Panc1 (cell line): ENCODE measurements around the gene KRTAP5-2. TPM values are rescaled to one million over a fixed set of nuclear protein-coding genes. Genes with fewer than 3 reads are reported as not detected.
"Not testable (repeated sequence)": the region's sequence is repeated elsewhere in the genome, so short reads cannot be mapped to it uniquely, and the experiment has no call there.

Experiments
- ATAC-seq: fragments of 200-7000 bp; cut with Tn5 transposase; 2 replicates; pipeline ENCODE4 v1.9.1; 2020; ENCODE audit warnings: mild to moderate bottlenecking, moderate library complexity
- Bru-seq: library from RNA; stranded (reverse); fragments of 400-500 nt; gene quantifications from one replicate; lab custom pipeline; 2021; lab: Mats Ljungman, UMichigan
- BruChase-seq, 2 experiments: library from RNA; stranded (reverse); fragments of 400-500 nt; gene quantifications; one replicate each; lab custom pipeline; 2021; lab: Mats Ljungman, UMichigan
- BruUV-seq: library from RNA; stranded (reverse); fragments of 400-500 nt; replicated peaks from 2 replicates; lab custom pipeline; 2021; lab: Mats Ljungman, UMichigan
- CTCF ChIA-PET: fragments of 300-600 bp; sonication (Branson Sonifier 250); formaldehyde crosslinking; loops from one replicate; lab custom pipeline; 2022; ENCODE audit warnings: antibody characterized with exemption; lab: Charles Lee
- POLR2A ChIA-PET: fragments of 300-600 bp; sonication (Branson Sonifier 250); formaldehyde crosslinking; loops from one replicate; lab custom pipeline; 2022; ENCODE audit warnings: antibody characterized with exemption; lab: Charles Lee
- DNase-seq: peaks from one replicate; pipeline ENCODE4 v3.0.0-alpha.2; 2010; ENCODE audit warnings: low read depth, low spot score
- H3K27ac ChIP-seq: 2 replicates; pipeline ENCODE4 v1.5.1; 2011; ENCODE audit warnings: mild to moderate bottlenecking, low read length, inconsistent platforms
- H3K27me3 ChIP-seq: fragments of 200-500 bp; sonication (Bioruptor generic); 2 replicates; pipeline ENCODE4 v1.6.0; 2014; ENCODE audit warnings: low read length, inconsistent platforms; ENCODE audit not compliant: control insufficient read depth, insufficient read depth
- H3K36me3 ChIP-seq: fragments of 200-500 bp; sonication (Bioruptor generic); 2 replicates; pipeline ENCODE4 v1.5.1; 2014; ENCODE audit warnings: inconsistent platforms, mild to moderate bottlenecking, low read length, moderate library complexity; ENCODE audit not compliant: control insufficient read depth, insufficient read depth
- H3K4me1 ChIP-seq: 2 replicates; pipeline ENCODE4 v1.5.1; 2011; ENCODE audit warnings: inconsistent platforms, mild to moderate bottlenecking, low read length, moderate library complexity; ENCODE audit not compliant: control insufficient read depth, insufficient read depth
- H3K4me3 ChIP-seq, 2 experiments: 2 replicates each; pipeline ENCODE4 v1.5.1; 2011 to 2012; ENCODE audit warnings: low read depth in 2 of 2, low read length in 2 of 2, mild to moderate bottlenecking in 2 of 2, inconsistent platforms in 1 of 2, moderate library complexity in 1 of 2
- H3K9me3 ChIP-seq: fragments of 200-500 bp; sonication (Bioruptor generic); 2 replicates; pipeline ENCODE4 v1.5.1; 2014; ENCODE audit warnings: low read depth, mild to moderate bottlenecking, inconsistent platforms, low read length, moderate library complexity; ENCODE audit not compliant: control insufficient read depth, insufficient read depth
- CTCF ChIP-seq: fragments of 450-650 bp; IDR thresholded peaks from 2 replicates; pipeline ENCODE4 v1.5.1; 2017; ENCODE audit warnings: mild to moderate bottlenecking
- POLR2AphosphoS5 ChIP-seq: IDR thresholded peaks from 2 replicates; pipeline ENCODE4 v1.6.1; 2012; ENCODE audit warnings: mild to moderate bottlenecking, low read depth, low read length, moderate library complexity
- REST ChIP-seq, 2 experiments: IDR thresholded peaks; 2 replicates each; pipeline ENCODE4 v1.6.1; 2011 to 2012; ENCODE audit warnings: low read depth in 2 of 2, control low read depth in 1 of 2, low read length in 1 of 2, mild to moderate bottlenecking in 1 of 2, moderate library complexity in 1 of 2; ENCODE audit not compliant: insufficient read depth in 1 of 2
- SIN3A ChIP-seq: IDR thresholded peaks from 2 replicates; pipeline ENCODE4 v1.6.1; 2012; ENCODE audit warnings: low read depth, mild to moderate bottlenecking, low read length, moderate library complexity, borderline replicate concordance; ENCODE audit not compliant: insufficient read depth
- TCF7L2 ChIP-seq: IDR thresholded peaks from 2 replicates; pipeline ENCODE4 v1.6.1; 2011; ENCODE audit warnings: mild to moderate bottlenecking, low read depth, low read length, inconsistent platforms
- in situ Hi-C: cut with HindIII; loops from 2 replicates; pipeline ENCODE4 v1.10.0; 2016; ENCODE audit warnings: low sequenced_read_pairs, low pct_unique_long_range_greater_than_20kb
- intact Hi-C: fragments of 100-400 bp; cut with micrococcal nuclease; formaldehyde crosslinking; loops from one replicate; pipeline ENCODE4 v1.10.0; 2022; ENCODE audit not compliant: unreplicated experiment
- long read RNA-seq: library from polyadenylated mRNA; unstranded; transcript quantifications from one replicate; pipeline ENCODE4 v2.0.0, GENCODE V29; 2021; ENCODE audit not compliant: unreplicated experiment
- polyA plus RNA-seq: library from polyadenylated mRNA; unstranded; fragments of >200 nt; gene quantifications from one replicate; pipeline ENCODE4 v1.2.1, GENCODE V29; 2012; ENCODE audit warnings: missing spikeins; ENCODE audit not compliant: insufficient read length
- total RNA-seq: library from RNA; stranded (reverse); gene quantifications from one replicate; pipeline ENCODE4 v1.2.1, GENCODE V29; 2021; ENCODE audit not compliant: unreplicated experiment

The KRTAP5-2 gene
- total RNA-seq: not detected
- not detected for polyA plus RNA-seq
- Bru-seq, nascent RNA: not detected
- BruChase-seq, experiment 1, labeled RNA remaining after a 2-hour chase: not detected
- not detected for BruChase-seq, experiment 2, labeled RNA remaining after a 6-hour chase
- long read RNA-seq: 0 reads

- in situ Hi-C loops (no loop called here), intact Hi-C loops (no loop called here)
- ChIA-PET CTCF (interaction anchor here (0.7 kb wide), 1 partner anchor 503 kb away, joined by 3 read pairs; no protein-coding TSS in a partner anchor), POLR2A (no interaction called here)
- Histone ChIP-seq H3K4me1 (no peaks in the 10 kb centered on the region), H3K27me3 (peaks cover 30% of the 10 kb centered on the region), H3K9me3 (no peaks in the 10 kb centered on the region), H3K4me3 (no peak within 1 kb of the TSS), H3K36me3 (no peaks in the 10 kb centered on the region), H3K27ac (no peak within 1 kb of the TSS)
- no peak for DNase-seq
- ATAC-seq: no peak
- BruUV-seq: no TSS peak
- no peak for TF ChIP-seq TCF7L2
- no peak for TF ChIP-seq SIN3A
- no peak for TF ChIP-seq CTCF
- TF ChIP-seq POLR2AphosphoS5: no peak
- TF ChIP-seq REST (IDR thresholded peaks at IDR 0.05; ENCODE audit: insufficient read depth in 1 of 2, low read depth in 2 of 2, low read length in 1 of 2): no peak
Observed at GRCh38 chr11:1597994-1598380, at the start of gene KRTAP5-2. KRTAP5-2 (minus strand) TSS chr11:1598294; CDS start chr11:1598250, 44 bp downstream.

- BruUV-seq, ATAC-seq, H3K9me3 ChIP-seq, H3K27ac ChIP-seq, DNase-seq, in situ Hi-C loops, intact Hi-C loops, H3K36me3 ChIP-seq, H3K4me3 ChIP-seq, H3K4me1 ChIP-seq, H3K27me3 ChIP-seq: not testable (repeated sequence)
- ChIA-PET CTCF (interaction anchor here (0.6 to 0.9 kb wide), 7 partner anchors 51 to 1053 kb away, joined by 3 to 11 read pairs (median 5); partner anchors contain the start of gene KCNQ1OT1), POLR2A (interaction anchor here (0.6 to 0.7 kb wide), 2 partner anchors 40 to 134 kb away, joined by 4 to 14 read pairs; no protein-coding TSS in a partner anchor)
Observed at GRCh38 chr11:1646540-1646939, 48.4 kb upstream of the KRTAP5-2 start.

- ChIA-PET CTCF (no interaction called here), POLR2A (no interaction called here)
- no peak overlapping the region for H3K27ac ChIP-seq
- H3K36me3 ChIP-seq: no peaks in the 10 kb centered on the region
- H3K27me3 ChIP-seq: no peaks in the 10 kb centered on the region
- TF ChIP-seq SIN3A (no peak), REST (IDR thresholded peaks at IDR 0.05; ENCODE audit: insufficient read depth in 1 of 2, low read depth in 2 of 2, low read length in 1 of 2) (no peak), TCF7L2 (no peak), CTCF (no peak), POLR2AphosphoS5 (no peak)
- H3K4me1 ChIP-seq: no peaks in the 10 kb centered on the region
- BruUV-seq: no TSS peak
- intact Hi-C loops: no loop called here
- no peaks in the 10 kb centered on the region for H3K9me3 ChIP-seq
- ATAC-seq (no peak), DNase-seq (no peak)
- no peak overlapping the region for H3K4me3 ChIP-seq
- in situ Hi-C loops: no loop called here
Observed at GRCh38 chr11:1645357-1645821, 47.3 kb upstream of the KRTAP5-2 start.
